Superior temporal gyrus (tissue), 1 donor: ENCODE data around the gene TRABD2A.

Source experiments
- DNase-seq: peaks from one replicate; pipeline ENCODE4 v3.0.0-alpha.2; 2016; ENCODE audit errors: extremely low spot score

Gene TRABD2A

DNA sequence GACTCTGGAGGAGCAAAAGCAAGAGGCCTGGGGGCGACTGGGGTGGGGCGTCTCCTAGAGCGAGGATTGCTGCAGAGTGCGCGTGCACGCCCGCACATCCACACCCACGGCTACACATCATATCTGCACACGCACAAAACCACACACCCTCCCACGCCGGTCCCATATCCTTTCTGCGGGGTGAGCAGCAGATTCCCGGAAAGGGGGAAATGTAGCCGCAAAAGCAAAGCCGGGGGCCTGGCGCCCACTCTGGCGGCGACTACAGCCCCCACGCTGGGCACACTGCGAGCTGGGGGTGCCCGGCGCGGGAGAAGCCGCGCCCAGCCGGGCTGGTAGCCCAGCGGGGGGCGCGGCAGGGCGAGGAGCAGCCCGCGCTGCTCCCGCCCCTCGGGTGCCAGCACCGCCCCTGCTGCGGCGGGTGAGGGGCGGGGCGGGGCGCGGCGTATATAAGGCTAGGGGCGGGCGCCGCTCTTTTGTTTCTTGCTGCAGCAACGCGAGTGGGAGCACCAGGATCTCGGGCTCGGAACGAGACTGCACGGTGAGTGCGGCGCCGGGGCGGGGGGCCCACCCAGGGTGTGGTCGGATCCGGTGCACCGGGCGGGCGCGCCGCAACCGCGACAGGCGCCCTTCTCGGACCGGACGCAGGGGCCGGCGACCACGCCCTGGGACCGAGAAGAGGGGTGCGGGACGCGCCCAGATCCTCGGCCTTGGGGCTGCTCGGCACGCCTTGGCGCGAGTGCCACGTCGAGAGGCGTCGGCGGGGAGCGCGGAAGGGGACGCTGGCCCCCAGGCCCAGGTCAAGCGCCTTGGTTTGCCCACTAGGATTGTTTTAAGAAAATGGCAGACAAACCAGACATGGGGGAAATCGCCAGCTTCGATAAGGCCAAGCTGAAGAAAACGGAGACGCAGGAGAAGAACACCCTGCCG, 24.6 kb upstream of the TRABD2A start, which contains the start of gene TMSB10:
Gene TMSB10 (plus strand): TSS at position 476 of the 927 bp plus-strand sequence.
- DNase-seq = peak; percentile 76

GRCh38 chr2:84904717-84905174, 23.9 kb upstream of the TRABD2A start:
- no peak for DNase-seq

- no peak for DNase-seq
Observed at GRCh38 chr2:84904151-84904550, 23.3 kb upstream of the TRABD2A start.

DNA sequence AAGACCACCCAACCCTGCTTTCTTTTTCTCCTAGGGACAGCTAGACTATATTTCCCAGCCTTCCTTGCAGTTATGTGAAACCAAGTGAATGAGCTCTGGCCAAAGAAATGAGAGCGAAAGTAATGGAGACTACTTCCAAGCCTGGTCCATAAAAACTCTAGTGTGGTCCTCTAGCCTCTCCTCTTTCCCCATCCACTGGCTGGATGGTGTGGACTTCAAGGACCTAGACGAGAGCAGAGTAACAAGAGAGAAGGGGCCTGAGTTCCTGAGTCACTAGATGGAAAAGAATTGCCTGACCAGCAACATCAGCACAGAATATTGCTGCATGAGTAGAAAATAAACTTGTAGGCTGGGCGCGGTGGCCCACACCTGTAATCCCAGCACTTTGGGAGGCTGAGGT, 21.6 kb upstream of the TRABD2A start:
- no peak for DNase-seq

DNA sequence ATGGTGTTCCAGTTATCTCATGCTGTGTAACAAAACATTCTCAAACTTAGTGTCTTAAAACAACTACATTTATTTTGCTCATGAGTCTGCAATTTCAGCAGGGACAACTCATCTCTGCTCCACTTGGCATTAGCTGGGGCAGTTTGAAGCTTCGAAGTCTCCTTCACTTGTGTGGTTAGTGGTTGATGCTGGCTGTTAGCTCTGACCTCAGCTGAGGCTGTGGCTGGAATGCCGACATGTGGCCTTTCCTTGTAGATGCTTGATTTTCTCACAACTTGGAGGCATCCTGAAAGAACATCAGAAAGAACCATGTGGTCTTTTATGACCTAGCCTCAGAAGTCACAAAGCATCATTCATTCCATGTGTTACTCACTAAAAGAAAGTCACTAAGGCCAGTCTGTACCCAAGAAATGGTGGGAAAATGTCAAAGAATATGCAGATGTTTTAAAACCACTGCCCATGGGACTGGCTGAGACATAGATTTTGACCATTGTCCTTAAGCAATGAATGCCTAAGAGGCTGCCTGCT, 20.8 kb upstream of the TRABD2A start:
- no peak for DNase-seq

- no peak for DNase-seq
Observed at GRCh38 chr2:84900971-84901370, 20.1 kb upstream of the TRABD2A start.

DNA sequence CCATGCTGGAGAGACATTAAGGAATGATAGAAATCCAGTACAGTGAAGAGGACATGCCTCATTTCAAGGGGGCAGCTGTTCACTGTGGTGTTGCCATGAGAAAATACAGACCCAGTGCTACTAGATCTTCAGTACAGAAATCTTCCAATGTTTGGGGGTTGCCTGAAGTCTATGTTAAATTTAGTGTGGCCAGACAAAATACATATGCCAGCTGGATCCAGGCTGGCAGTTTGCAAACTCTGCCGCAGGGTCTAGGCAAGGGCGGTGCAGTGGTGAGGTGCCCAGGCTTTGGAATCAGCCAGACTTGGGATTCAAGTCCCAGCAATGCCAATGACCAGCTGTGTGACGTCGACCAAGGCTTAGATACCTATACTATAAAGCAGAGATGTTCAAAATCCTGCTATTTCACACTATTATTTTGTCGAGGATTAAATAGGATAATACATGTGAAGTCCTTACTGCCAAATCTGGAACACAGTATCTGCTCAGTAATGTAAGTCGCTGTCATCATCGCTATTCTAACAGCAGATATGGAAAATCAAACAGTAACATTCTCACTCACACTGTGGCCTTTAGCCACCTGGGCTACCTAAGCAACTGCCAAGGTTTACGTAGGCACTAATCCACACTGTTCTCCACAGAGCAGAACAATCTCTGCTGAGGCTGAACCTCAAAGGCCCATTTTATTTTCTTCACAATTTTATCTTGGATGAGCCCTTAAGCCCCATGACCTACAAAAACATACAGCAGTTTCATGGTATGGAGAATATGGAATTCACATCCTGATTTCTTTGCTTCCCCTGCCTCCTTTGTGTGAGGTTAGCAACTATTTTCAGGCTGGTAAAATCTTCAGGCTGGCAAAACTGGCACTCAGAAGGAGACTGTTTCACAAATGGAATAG, 18.7 kb upstream of the TRABD2A start:
- no peak for DNase-seq

DNA sequence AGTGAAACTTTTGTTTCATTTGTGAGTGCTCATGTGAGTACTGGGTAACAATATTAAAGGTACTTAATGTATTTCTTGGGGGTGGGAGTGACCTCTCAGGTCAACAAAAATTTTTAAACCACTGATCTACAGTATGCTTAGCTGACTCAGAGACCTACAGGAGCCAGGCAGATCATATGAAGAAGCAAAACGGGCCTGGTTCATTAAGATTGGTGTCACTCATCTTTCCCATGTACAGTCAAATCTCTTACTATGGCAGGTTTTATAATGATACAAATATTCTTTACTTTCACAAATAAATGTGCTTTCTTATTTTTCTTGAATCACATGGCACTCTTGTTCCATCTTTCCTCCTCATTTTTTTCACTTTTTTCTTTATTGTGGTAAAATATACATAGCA, 16.9 kb upstream of the TRABD2A start:
- no peak for DNase-seq

- DNase-seq = no peak
Observed at GRCh38 chr2:84896567-84896966, 15.7 kb upstream of the TRABD2A start.

DNA sequence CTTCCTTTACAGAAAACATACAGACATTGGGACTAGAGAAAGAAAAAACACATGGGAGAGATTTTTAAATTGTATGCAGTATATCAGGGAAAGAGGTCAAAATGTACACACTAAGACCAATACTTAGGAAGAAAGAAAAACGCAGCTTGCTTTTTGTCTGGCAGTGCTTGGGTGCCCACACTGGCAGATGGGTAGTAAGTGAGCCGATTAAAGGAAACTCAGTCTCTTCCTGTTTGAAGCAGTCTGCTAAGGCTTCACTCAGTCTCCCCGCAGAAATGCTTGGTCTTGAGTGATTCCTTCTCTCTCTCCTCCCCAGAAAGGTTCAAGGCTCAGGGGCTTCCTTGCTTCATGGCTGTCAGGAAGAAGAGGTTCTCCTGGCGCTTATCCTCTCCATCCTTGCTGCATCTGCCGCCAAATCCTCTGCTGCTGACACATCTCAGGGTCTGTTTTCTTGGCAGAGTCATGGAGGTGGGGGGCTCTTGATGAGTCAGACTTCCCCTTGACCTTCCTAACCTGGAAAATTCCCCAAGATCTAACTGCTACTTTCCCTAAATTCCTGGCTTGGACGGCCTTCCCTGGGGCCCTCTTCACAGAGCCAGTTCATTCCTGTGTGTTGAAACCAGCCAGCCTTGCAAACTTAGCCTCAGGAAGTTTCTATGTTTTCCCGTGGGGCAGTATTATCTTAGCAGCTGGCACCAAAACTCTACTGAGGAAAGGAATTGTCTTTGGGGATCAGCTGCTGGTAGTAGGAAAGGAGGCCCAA, 14.1 kb upstream of the TRABD2A start:
- no peak for DNase-seq

- DNase-seq = no peak
Observed at GRCh38 chr2:84894131-84894586, 13.3 kb upstream of the TRABD2A start.

DNA sequence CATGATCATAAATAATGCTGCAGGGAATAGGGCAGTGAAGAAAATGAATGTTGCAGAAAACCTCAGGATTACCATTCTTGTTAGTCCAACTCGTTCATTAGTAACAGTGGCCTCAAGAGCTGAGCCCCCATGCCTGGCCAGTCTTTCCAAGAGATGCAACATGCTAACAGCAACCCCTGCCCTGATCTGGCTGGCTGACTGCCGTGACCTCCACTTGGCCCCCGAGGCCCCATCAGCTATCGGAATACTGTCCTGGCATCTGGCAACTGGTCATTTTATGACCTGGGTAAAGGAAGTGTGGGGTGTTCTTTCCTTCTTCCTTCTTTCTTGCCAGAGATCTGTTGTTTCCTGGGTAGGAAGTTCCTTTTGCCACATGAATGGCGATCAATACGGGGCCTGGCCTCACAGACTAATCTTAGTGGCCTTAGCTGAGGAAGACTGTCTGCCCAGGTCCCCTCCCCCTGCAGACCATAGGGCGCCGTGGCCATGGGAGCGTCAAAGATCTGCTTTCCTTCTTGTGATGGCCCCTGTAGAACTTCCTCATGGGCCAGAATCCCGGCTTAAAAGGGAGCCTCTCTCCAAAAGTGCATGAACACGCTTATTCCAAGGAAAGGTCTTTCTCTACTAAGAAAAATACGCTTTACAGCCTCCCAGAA, 10.6 kb upstream of the TRABD2A start:
- DNase-seq = no peak

GRCh38 chr2:84889332-84889731, 8.4 kb upstream of the TRABD2A start:
- no peak for DNase-seq

DNA sequence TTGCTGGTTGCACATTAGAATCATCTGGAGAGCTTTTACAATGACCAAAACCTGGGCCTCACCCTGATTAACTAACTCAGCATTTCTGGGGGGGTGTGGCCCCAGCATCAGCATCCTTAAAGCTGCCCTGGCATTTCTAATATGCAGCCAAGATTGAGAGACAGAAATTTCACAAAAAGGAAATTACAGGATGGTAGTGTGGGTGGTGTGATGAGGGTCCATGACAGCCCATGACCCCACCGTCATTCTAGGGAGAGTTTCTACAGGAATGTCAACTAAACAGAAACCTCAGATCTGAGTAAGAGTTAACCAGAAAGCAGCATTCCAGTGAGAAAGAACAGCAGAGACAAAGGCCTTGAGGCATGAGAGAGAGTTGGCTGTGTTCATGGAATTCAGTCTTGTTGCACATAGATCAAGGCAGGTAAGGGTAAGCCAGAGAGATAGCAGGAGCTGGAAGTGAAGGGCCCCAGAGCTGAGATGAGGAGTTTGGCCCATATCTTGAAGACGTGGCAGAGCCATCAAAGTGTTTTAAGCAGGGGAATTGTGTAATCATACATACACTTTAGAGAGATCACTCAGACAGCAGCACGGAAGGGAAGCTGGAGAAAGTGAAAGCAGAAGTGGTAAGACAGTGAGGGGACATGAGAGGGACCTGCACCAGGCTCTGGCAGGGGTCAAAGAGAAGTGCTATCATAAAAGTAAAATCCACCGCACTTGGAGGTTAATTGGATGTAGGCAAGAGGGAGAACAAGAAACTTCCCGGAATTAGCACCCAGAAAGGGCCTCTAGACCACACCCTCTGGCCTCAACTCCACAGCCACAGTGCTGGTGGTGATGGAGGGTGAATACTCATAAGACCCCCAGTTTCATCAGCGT, 7.8 kb upstream of the TRABD2A start:
- no peak for DNase-seq

- DNase-seq = no peak
Observed at GRCh38 chr2:84886791-84887190, 5.9 kb upstream of the TRABD2A start.

- no peak for DNase-seq
Observed at GRCh38 chr2:84885111-84885510, 4.2 kb upstream of the TRABD2A start.

- DNase-seq = no peak
Observed at GRCh38 chr2:84884449-84884848, 3.6 kb upstream of the TRABD2A start.

DNA sequence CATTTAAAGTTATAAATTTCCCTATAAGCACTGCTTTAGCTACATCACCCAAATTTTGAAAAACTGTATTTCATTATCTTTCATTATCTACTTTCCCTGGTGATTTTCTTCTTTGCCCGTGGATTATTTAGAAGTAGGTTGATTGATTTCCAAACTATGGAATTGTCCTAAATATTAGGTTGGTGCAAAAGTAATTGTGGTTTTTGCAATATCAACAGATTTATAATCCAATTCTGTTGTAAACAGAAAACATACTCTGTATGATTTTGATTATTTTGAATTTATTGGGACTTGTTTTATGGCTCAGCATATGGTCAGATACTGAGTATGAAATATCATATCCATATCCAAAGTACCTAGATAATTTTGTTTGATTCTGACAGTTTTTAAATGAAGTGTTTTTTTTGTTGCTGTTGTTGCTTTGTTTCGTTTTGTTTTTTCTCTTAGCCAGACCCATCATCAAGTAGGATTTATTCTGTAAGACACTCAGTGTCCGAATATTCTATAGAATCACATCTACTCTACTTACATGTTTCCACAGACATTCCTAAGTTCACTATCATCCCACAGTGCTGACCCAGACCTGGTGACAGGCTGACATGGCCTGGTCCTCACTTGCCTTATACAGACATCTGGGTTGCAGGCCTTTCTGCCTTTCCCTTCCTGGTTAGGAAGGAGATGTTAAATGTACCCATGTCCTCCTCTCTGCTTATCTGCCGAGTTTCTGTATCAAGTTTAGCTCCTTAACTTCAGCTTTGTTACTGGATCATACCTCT, 2.1 kb upstream of the TRABD2A start:
- no peak for DNase-seq

DNA sequence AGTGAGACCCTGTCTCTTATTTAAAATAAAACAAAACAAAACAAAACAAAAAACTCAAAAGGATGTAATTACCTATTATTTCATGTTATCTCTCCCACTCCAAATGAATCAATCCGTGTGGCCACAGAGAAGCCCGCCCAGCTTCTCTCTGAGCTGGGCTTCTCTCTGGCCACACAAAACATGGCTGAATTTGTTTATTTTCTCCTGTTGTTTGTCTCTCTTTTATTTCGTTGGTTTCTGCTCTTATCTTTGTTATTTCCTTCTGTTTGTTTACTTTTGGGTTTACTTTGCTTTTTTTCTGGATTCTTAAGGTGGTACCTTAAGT, 1.5 kb upstream of the TRABD2A start:
- no peak for DNase-seq
